Stimulated activated CD8-positive, alpha-beta memory T cell treated with anti-CD3 and anti-CD28 coated beads, Interleukin-2, amount 100 ng/mL, for 1 hour (primary cell): ENCODE measurements around the gene PRDM16.

ENCODE experiments used
- DNase-seq, 2 donors: peaks; one replicate each; pipeline ENCODE4 v3.0.0-alpha.2; 2020; ENCODE audit warnings: low read depth in 2 of 2

PRDM16 gene

GRCh38 chr1:3261007-3261968 lies 192.3 kb downstream of the PRDM16 start:
- DNase-seq: no peak

GRCh38 chr1:3261969-3262579 lies 193.1 kb downstream of the PRDM16 start:
- no peak for DNase-seq

GRCh38 chr1:3262681-3263286 lies 193.8 kb downstream of the PRDM16 start:
- no peak for DNase-seq

GRCh38 chr1:3263790-3264189 lies 194.8 kb downstream of the PRDM16 start:
- no peak for DNase-seq

GRCh38 chr1:3264456-3264855 lies 195.5 kb downstream of the PRDM16 start:
- DNase-seq: no peak

GRCh38 chr1:3265835-3266805 lies 197.1 kb downstream of the PRDM16 start:
- no peak for DNase-seq

GRCh38 chr1:3266870-3267549 lies 198.0 kb downstream of the PRDM16 start:
- DNase-seq: no peak

GRCh38 chr1:3267550-3268270 lies 198.7 kb downstream of the PRDM16 start:
- no peak for DNase-seq

- no peak for DNase-seq
Observed at GRCh38 chr1:3268281-3268680, 199.3 kb downstream of the PRDM16 start.

GRCh38 chr1:3270403-3271245 lies 201.6 kb downstream of the PRDM16 start:
- DNase-seq: no peak

- DNase-seq: no peak
Observed at GRCh38 chr1:3271866-3272265, 202.9 kb downstream of the PRDM16 start.

GRCh38 chr1:3272321-3273045 lies 203.5 kb downstream of the PRDM16 start:
- no peak for DNase-seq

- no peak for DNase-seq
Observed at GRCh38 chr1:3273447-3273846, 204.4 kb downstream of the PRDM16 start.

GRCh38 chr1:3274972-3275371 lies 206.0 kb downstream of the PRDM16 start:
- no peak for DNase-seq

- no peak for DNase-seq
Observed at GRCh38 chr1:3275471-3276340, 206.7 kb downstream of the PRDM16 start.

GRCh38 chr1:3276341-3276800 lies 207.4 kb downstream of the PRDM16 start:
- DNase-seq: no peak

- no peak for DNase-seq
Observed at GRCh38 chr1:3277011-3277471, 208.0 kb downstream of the PRDM16 start.
